HepG2 (cell line): ENCODE results near the gene CHRD. TPM values are rescaled to one million over a fixed set of nuclear protein-coding genes. Genes with fewer than 3 reads are reported as not detected.

Experiments used
- ATAC-seq: fragments of 200-7000 bp; cut with Tn5 transposase; 3 replicates; pipeline ENCODE4 v1.9.1; 2020; ENCODE audit warnings: mild to moderate bottlenecking, moderate library complexity
- BruUV-seq: library from RNA; stranded (reverse); fragments of 400-500 nt; replicated peaks from 2 replicates; lab custom pipeline; 2021; lab: Mats Ljungman, UMichigan
- CTCF ChIA-PET: fragments of 300-600 bp; formaldehyde crosslinking; extraction: SDS; loops from one replicate; lab custom pipeline; 2021; ENCODE audit warnings: low total read pairs, inconsistent platforms, low intra/inter-chr PET ratio; lab: Yijun Ruan, JAX
- POLR2A ChIA-PET: fragments of 350-600 bp; sonication (Branson Sonifier 250); formaldehyde crosslinking; loops from one replicate; lab custom pipeline; 2020; ENCODE audit warnings: antibody characterized with exemption, inconsistent platforms; lab: Yijun Ruan, JAX
- DNase-seq: peaks from one replicate; pipeline ENCODE4 v3.0.0-alpha.2; 2015; ENCODE audit warnings: low spot score
- FAIRE-seq: peaks from 3 replicates; lab custom pipeline; 2011; peaks lifted over from hg19 to GRCh38; lab: Jason Lieb, UNC
- H2AFZ ChIP-seq: one replicate; pipeline ENCODE4 v1.6.1; 2011; ENCODE audit warnings: low read length, inconsistent platforms
- H3K27ac ChIP-seq: fragments of 300-600 bp; 3 replicates; pipeline ENCODE4 v1.8.0; 2011; ENCODE audit warnings: mixed run types, mild to moderate bottlenecking, mixed read lengths, low read length, inconsistent platforms; ENCODE audit not compliant: insufficient read depth; ENCODE audit errors: extremely low read length
- H3K27me3 ChIP-seq, 2 experiments: fragments of 200-600 bp in 1 of 2; 2 replicates in 1 of 2; 3 replicates in 1 of 2; pipeline versions ENCODE4 v1.6.0 to v1.8.0; 2011; ENCODE audit warnings: low read length in 2 of 2, mild to moderate bottlenecking in 2 of 2, moderate library complexity in 2 of 2, inconsistent platforms in 1 of 2; ENCODE audit not compliant: insufficient read depth in 2 of 2, control insufficient read depth in 1 of 2
- H3K36me3 ChIP-seq, 2 experiments: fragments of 200-600 bp in 1 of 2; replicated peaks in 1 of 2; 2 replicates in 1 of 2; 3 replicates in 1 of 2; pipeline versions ENCODE4 v1.5.1 to v1.8.0; 2011; ENCODE audit warnings: low read length in 2 of 2, inconsistent platforms in 1 of 2; ENCODE audit not compliant: insufficient read depth in 2 of 2, control insufficient read depth in 1 of 2
- H3K4me1 ChIP-seq: 2 replicates; pipeline ENCODE4 v1.5.1; 2012; ENCODE audit warnings: low read length, inconsistent platforms; ENCODE audit not compliant: insufficient read depth
- H3K4me2 ChIP-seq: 2 replicates; pipeline ENCODE4 v1.6.0; 2011; ENCODE audit warnings: low read depth, low read length, inconsistent platforms
- H3K4me3 ChIP-seq, 3 experiments: fragments of 200-600 bp in 1 of 3; sonication (generic), shearing (Covaris generic) in 1 of 3; replicated peaks in 1 of 3; 2 replicates each; pipeline ENCODE4 v1.5.1; 2011 to 2016; ENCODE audit warnings: low read length in 3 of 3, inconsistent platforms in 2 of 3, low read depth in 2 of 3, mild to moderate bottlenecking in 2 of 3, control low read depth in 1 of 3, mixed read lengths in 1 of 3; ENCODE audit not compliant: insufficient read depth in 1 of 3
- H3K79me2 ChIP-seq: one replicate; pipeline ENCODE4 v1.6.1; 2011; ENCODE audit warnings: low read length, inconsistent platforms; ENCODE audit not compliant: insufficient read depth
- H3K9ac ChIP-seq: 2 replicates; pipeline ENCODE4 v1.6.0; 2011; ENCODE audit warnings: mild to moderate bottlenecking, low read depth, low read length, inconsistent platforms; ENCODE audit not compliant: insufficient read depth
- H3K9me3 ChIP-seq: 2 replicates; pipeline ENCODE4 v1.5.1; 2012; ENCODE audit warnings: mild to moderate bottlenecking, low read length
- H4K20me1 ChIP-seq: 2 replicates; pipeline ENCODE4 v1.6.0; 2011; ENCODE audit warnings: inconsistent platforms, mild to moderate bottlenecking, low read length, moderate library complexity; ENCODE audit not compliant: insufficient read depth
- FIP1L1 ChIP-seq: fragments of 200-400 bp; formaldehyde crosslinking; IDR thresholded peaks from 2 replicates; pipeline ENCODE4 v1.6.1; 2018; ENCODE audit warnings: low read depth, mild to moderate bottlenecking, low read length, moderate library complexity, borderline replicate concordance; ENCODE audit not compliant: insufficient read depth
- FOXK2 ChIP-seq: fragments of 450-650 bp; IDR thresholded peaks from 2 replicates; pipeline ENCODE4 v1.6.1; 2016
- MIER2 ChIP-seq: IDR thresholded peaks from 2 replicates; pipeline ENCODE4 v1.6.1; 2016; ENCODE audit warnings: missing biosample characterization, missing genetic modification reagents
- SIN3A ChIP-seq: IDR thresholded peaks from 2 replicates; pipeline ENCODE4 v1.6.1; 2011; ENCODE audit warnings: low read depth, mild to moderate bottlenecking, control low read depth, low read length, borderline replicate concordance
- SOX5 ChIP-seq: IDR thresholded peaks from 2 replicates; pipeline ENCODE4 v1.6.1; 2016; ENCODE audit warnings: borderline replicate concordance
- TMF1 ChIP-seq: sonication (generic); formaldehyde crosslinking; IDR thresholded peaks from 2 replicates; pipeline ENCODE4 v1.8.1; 2022; ENCODE audit warnings: low read depth, missing genetic modification reagents
- ZBTB20 ChIP-seq: sonication (generic); formaldehyde crosslinking; IDR thresholded peaks from 2 replicates; pipeline ENCODE4 v1.8.1; 2023; ENCODE audit warnings: missing genetic modification reagents, low read depth, mild to moderate bottlenecking, borderline replicate concordance
- ZNF792 ChIP-seq: IDR thresholded peaks from 2 replicates; pipeline ENCODE4 v1.6.1; 2016
- ZSCAN29 ChIP-seq: sonication (generic); formaldehyde crosslinking; conservative IDR thresholded peaks from 2 replicates; pipeline ENCODE4 v1.4.0; 2020; ENCODE audit warnings: mild to moderate bottlenecking, missing genetic modification reagents
- WGBS: methylation state at CpG from one replicate; pipeline ENCODE4 v1.1.6; 2017; ENCODE audit warnings: low lambda C conversion rate; 5-methylcytosine and 5-hydroxymethylcytosine counted together
- in situ Hi-C: cut with HindIII; loops from 2 replicates; pipeline ENCODE4 v1.10.0; 2017; ENCODE audit warnings: low pct_unique_long_range_greater_than_20kb; ENCODE audit not compliant: extremely low pct_ligation_motif_present
- intact Hi-C: fragments of 100-400 bp; cut with micrococcal nuclease; formaldehyde crosslinking; loops from one replicate; pipeline ENCODE4 v1.10.0; 2022; ENCODE audit not compliant: unreplicated experiment
- polyA plus RNA-seq, 8 experiments: library from polyadenylated mRNA; depleted of rRNA in 3 of 8; stranded (reverse) in 7 of 8; unstranded in 1 of 8; fragments of >200 nt; fragmentation: Illumina TruSeq in 4 of 8; extraction: Trizol in 4 of 8; gene quantifications; 2 replicates each; pipeline versions ENCODE4 v1.2.1 to v1.2.3, GENCODE V29; 2011 to 2016; ENCODE audit warnings: low read depth in 4 of 8, missing spikeins in 1 of 8, mixed read lengths in 1 of 8; ENCODE audit not compliant: insufficient read depth in 1 of 8
- total RNA-seq, 5 experiments: library from RNA; depleted of rRNA; stranded (reverse); fragments of >200 nt; fragmentation: Illumina TruSeq; extraction: Trizol; gene quantifications; 2 replicates each; pipeline ENCODE4 v1.2.3, GENCODE V29; 2016; ENCODE audit warnings: low read depth in 1 of 5
- TF ChIP-seq, protein P1 (sequence below), 2 experiments: IDR thresholded peaks; 2 replicates each; pipeline ENCODE4 v1.6.1; 2011 to 2012; ENCODE audit warnings: low read length in 2 of 2, borderline replicate concordance in 1 of 2, low read depth in 1 of 2, mild to moderate bottlenecking in 1 of 2, moderate library complexity in 1 of 2
- TF ChIP-seq, protein P2 (sequence below): sonication (generic); formaldehyde crosslinking; IDR thresholded peaks from 2 replicates; pipeline ENCODE4 v1.5.1; 2020; ENCODE audit warnings: missing genetic modification reagents, mild to moderate bottlenecking, borderline replicate concordance

CHRD gene
- total and polyA plus RNA-seq, 2 of the 13 experiments (the other 11 are each of a cell fraction or from before 2014, with no cell fraction given) = 22.2 to 35.2 TPM

DNA sequence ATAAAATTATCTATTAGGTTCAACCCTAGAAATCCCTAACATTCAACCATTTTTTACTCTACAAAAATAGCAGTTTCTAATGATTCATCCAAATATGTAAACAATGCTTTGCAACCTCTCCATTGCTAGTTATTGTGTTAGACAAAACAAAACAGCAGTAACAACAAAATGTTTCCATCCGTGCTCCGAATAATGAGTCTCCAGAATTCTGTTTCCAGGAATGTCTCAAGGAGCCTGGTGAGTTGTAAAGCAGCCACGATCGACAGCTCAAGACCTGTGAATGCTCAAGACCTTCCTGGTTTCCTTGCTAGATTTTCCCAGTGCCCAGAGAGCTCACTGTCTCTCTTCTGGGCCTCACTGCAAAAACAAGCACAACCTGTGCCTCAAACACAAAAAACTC lies 49.9 kb downstream of the CHRD start:
- no peak overlapping the region for H3K4me3 ChIP-seq
- WGBS = 48% methylated on average over 4 of the region's 4 CpGs
- in situ Hi-C loops = no loop called here
- no peaks in the 10 kb centered on the region for H4K20me1 ChIP-seq
- H2AFZ ChIP-seq = no peak overlapping the region
- H3K4me2 ChIP-seq = no peak overlapping the region
- H3K27me3 ChIP-seq = peaks cover 0 to 1% of the 10 kb centered on the region in 2 experiments; a peak in 1 of 5 replicates
- no peak for TF ChIP-seq FOXK2
- TF ChIP-seq TMF1 (CRISPR knock-in tag) = no peak
- POLR2A ChIA-PET = no interaction called here
- FAIRE-seq (no peak), ATAC-seq (no peak), DNase-seq (no peak)
- intact Hi-C loops = no loop called here
- H3K9me3 ChIP-seq = no peaks in the 10 kb centered on the region
- no peak overlapping the region for H3K9ac ChIP-seq
- no TSS peak for BruUV-seq
- no peaks in the 10 kb centered on the region for H3K4me1 ChIP-seq
- no peaks in the 10 kb centered on the region for H3K36me3 ChIP-seq
- CTCF ChIA-PET = no interaction called here
- no peak overlapping the region for H3K27ac ChIP-seq
- H3K79me2 ChIP-seq = no peaks in the 10 kb centered on the region

DNA sequence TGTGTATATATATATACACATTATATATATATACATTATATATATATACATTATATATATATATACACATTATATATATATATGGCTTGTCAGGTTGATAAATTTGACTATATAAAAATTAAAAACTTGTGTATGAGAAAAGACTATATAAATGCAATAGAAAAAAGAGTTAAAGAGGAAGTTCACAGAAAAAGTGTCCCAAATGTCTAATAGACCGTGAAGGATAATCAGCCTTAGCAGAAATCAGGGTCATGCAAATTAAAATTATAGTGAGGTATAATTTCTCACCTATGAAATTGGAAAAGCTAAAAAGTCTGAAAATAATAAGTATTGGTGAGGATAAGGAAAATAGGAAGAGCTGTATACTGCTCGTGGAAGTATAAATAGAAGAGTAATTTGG lies 51.1 kb downstream of the CHRD start:
- H4K20me1 ChIP-seq = no peaks in the 10 kb centered on the region
- TF ChIP-seq, protein P1, sequence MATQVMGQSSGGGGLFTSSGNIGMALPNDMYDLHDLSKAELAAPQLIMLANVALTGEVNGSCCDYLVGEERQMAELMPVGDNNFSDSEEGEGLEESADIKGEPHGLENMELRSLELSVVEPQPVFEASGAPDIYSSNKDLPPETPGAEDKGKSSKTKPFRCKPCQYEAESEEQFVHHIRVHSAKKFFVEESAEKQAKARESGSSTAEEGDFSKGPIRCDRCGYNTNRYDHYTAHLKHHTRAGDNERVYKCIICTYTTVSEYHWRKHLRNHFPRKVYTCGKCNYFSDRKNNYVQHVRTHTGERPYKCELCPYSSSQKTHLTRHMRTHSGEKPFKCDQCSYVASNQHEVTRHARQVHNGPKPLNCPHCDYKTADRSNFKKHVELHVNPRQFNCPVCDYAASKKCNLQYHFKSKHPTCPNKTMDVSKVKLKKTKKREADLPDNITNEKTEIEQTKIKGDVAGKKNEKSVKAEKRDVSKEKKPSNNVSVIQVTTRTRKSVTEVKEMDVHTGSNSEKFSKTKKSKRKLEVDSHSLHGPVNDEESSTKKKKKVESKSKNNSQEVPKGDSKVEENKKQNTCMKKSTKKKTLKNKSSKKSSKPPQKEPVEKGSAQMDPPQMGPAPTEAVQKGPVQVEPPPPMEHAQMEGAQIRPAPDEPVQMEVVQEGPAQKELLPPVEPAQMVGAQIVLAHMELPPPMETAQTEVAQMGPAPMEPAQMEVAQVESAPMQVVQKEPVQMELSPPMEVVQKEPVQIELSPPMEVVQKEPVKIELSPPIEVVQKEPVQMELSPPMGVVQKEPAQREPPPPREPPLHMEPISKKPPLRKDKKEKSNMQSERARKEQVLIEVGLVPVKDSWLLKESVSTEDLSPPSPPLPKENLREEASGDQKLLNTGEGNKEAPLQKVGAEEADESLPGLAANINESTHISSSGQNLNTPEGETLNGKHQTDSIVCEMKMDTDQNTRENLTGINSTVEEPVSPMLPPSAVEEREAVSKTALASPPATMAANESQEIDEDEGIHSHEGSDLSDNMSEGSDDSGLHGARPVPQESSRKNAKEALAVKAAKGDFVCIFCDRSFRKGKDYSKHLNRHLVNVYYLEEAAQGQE (IDR thresholded peaks at IDR 0.05; ENCODE audit: borderline replicate concordance in 1 of 2, low read depth in 1 of 2, low read length in 2 of 2) = no peak
- no peak for TF ChIP-seq SOX5 (CRISPR knock-in tag)
- no peak for TF ChIP-seq MIER2 (CRISPR knock-in tag)
- no peak for TF ChIP-seq ZBTB20
- TF ChIP-seq, protein P2, sequence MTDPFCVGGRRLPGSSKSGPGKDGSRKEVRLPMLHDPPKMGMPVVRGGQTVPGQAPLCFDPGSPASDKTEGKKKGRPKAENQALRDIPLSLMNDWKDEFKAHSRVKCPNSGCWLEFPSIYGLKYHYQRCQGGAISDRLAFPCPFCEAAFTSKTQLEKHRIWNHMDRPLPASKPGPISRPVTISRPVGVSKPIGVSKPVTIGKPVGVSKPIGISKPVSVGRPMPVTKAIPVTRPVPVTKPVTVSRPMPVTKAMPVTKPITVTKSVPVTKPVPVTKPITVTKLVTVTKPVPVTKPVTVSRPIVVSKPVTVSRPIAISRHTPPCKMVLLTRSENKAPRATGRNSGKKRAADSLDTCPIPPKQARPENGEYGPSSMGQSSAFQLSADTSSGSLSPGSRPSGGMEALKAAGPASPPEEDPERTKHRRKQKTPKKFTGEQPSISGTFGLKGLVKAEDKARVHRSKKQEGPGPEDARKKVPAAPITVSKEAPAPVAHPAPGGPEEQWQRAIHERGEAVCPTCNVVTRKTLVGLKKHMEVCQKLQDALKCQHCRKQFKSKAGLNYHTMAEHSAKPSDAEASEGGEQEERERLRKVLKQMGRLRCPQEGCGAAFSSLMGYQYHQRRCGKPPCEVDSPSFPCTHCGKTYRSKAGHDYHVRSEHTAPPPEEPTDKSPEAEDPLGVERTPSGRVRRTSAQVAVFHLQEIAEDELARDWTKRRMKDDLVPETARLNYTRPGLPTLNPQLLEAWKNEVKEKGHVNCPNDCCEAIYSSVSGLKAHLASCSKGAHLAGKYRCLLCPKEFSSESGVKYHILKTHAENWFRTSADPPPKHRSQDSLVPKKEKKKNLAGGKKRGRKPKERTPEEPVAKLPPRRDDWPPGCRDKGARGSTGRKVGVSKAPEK = no peak
- TF ChIP-seq ZNF792 (CRISPR knock-in tag) = no peak
- no peak for TF ChIP-seq FIP1L1
- no peak for TF ChIP-seq ZSCAN29 (CRISPR knock-in tag)
- no peak for TF ChIP-seq SIN3A
- intact Hi-C loops = no loop called here
- FAIRE-seq (no peak), ATAC-seq (no peak), DNase-seq (no peak)
- no peak overlapping the region for H3K27ac ChIP-seq
- no peaks in the 10 kb centered on the region for H3K36me3 ChIP-seq
- H3K4me3 ChIP-seq = no peak overlapping the region
- peaks cover 0 to 1% of the 10 kb centered on the region in 2 experiments; a peak in 1 of 5 replicates for H3K27me3 ChIP-seq
- in situ Hi-C loops = no loop called here
- H3K9ac ChIP-seq = no peak overlapping the region
- no peaks in the 10 kb centered on the region for H3K79me2 ChIP-seq
- no peaks in the 10 kb centered on the region for H3K9me3 ChIP-seq
- ChIA-PET POLR2A (no interaction called here), CTCF (no interaction called here)
- no peak overlapping the region for H2AFZ ChIP-seq
- no peak overlapping the region for H3K4me2 ChIP-seq
- no peaks in the 10 kb centered on the region for H3K4me1 ChIP-seq
- BruUV-seq = no TSS peak
- 17% methylated on average over 2 of the region's 2 CpGs for WGBS
